GM10248 (cell line): ENCODE data around the gene GALNT6.
A peak's percentile ranks its signal among the peaks of the same experiment; 100 is the strongest.
"Not testable (repeated sequence)": the region's sequence is repeated elsewhere in the genome, so short reads cannot be mapped to it uniquely, and the experiment has no call there.

Source experiments
- CTCF ChIA-PET: fragments of 300-600 bp; sonication (Branson Sonifier 250); formaldehyde crosslinking; extraction: SDS; loops from one replicate; lab custom pipeline; 2021; ENCODE audit warnings: antibody characterized with exemption; lab: Yijun Ruan, JAX
- POLR2A ChIA-PET: fragments of 350-650 bp; sonication (Branson Sonifier 250); formaldehyde crosslinking; extraction: SDS; loops from one replicate; lab custom pipeline; 2020; ENCODE audit warnings: antibody characterized with exemption; lab: Yijun Ruan, JAX
- DNase-seq: peaks from one replicate; pipeline ENCODE4 v3.0.0; 2012; ENCODE audit errors: extremely low spot score
- TF ChIP-seq, protein P1 (sequence below): IDR thresholded peaks from 2 replicates; pipeline ENCODE4 v1.5.1; 2012; ENCODE audit warnings: mild to moderate bottlenecking, low read depth; ENCODE audit errors: extremely low read depth, missing control alignments, control extremely low read depth

The GALNT6 gene

DNA sequence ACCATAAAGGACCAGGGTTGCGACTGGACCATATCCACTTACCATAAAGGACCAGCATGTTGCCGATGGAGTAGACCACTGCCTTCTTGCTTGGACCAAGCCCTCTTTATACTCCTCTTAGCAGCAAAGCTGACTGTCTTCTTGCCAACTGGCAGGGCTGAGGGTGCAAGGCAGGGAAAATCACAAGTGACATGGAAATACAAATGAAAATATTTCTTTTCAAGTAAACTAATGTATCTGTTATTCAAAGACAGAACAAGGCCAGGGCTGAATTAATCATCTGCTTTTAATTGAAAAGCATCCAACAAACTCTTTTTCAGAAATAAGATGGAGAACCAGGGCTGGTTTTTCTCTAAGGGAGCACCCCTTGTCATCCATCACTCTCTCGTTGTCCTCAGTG, 44.6 kb downstream of the GALNT6 start, which contains the start of gene CELA1:
TSS of gene CELA1 (minus strand) at position 99 of the 400 bp plus-strand sequence. CDS start at position 58, 41 bp downstream.
- CTCF ChIA-PET = no interaction called here
- POLR2A ChIA-PET = no interaction called here
- DNase-seq = no peak

GRCh38 chr12:51345681-51346080, 45.5 kb downstream of the GALNT6 start:
- CTCF ChIA-PET = interaction anchor here (0.9 to 1.2 kb wide), 2 partner anchors 10 to 15 kb away, joined by 3 read pairs; no protein-coding TSS in a partner anchor
- TF ChIP-seq, protein P1, sequence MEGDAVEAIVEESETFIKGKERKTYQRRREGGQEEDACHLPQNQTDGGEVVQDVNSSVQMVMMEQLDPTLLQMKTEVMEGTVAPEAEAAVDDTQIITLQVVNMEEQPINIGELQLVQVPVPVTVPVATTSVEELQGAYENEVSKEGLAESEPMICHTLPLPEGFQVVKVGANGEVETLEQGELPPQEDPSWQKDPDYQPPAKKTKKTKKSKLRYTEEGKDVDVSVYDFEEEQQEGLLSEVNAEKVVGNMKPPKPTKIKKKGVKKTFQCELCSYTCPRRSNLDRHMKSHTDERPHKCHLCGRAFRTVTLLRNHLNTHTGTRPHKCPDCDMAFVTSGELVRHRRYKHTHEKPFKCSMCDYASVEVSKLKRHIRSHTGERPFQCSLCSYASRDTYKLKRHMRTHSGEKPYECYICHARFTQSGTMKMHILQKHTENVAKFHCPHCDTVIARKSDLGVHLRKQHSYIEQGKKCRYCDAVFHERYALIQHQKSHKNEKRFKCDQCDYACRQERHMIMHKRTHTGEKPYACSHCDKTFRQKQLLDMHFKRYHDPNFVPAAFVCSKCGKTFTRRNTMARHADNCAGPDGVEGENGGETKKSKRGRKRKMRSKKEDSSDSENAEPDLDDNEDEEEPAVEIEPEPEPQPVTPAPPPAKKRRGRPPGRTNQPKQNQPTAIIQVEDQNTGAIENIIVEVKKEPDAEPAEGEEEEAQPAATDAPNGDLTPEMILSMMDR = no peak
- POLR2A ChIA-PET = no interaction called here
- DNase-seq = no peak

More for the DNA sequence above, 44.6 kb downstream of the GALNT6 start, which contains the start of gene CELA1:
- TF ChIP-seq, protein P1 = no peak

DNA sequence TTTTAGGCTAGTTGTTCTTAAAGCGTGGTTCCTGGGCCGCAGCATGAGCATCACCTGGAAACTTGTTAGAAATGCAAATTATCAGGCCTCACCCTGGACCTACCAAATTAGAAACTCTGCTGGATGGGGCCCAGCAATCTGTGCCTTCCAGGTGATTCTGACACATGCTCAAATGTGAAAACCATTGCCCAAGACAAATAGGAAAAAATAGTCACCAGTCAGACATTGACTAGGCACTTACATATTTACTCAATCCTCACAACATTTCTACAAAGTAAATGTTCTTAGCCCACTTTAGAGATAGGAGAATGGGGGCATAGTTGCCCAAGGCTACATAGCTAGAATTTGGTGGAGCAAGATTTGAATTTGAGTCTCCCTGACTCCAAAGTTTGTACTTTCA, 48.0 kb downstream of the GALNT6 start:
- TF ChIP-seq, protein P1 = no peak
- POLR2A ChIA-PET = no interaction called here
- no peak for DNase-seq
- CTCF ChIA-PET = interaction anchor here (1.4 to 5.6 kb wide), 4 partner anchors 10 to 81 kb away, joined by 7 to 128 read pairs (median 46); partner anchors contain the start of gene SMAGP

GRCh38 chr12:51342416-51342815, 48.8 kb downstream of the GALNT6 start:
- DNase-seq = no peak
- ChIA-PET CTCF (interaction anchor here (1.4 to 5.6 kb wide), 16 partner anchors 10 to 517 kb away, joined by 4 to 128 read pairs (median 10); partner anchors contain the start of genes DAZAP2, LETMD1 and SMAGP), POLR2A (no interaction called here)
- TF ChIP-seq, protein P1 = no peak

DNA sequence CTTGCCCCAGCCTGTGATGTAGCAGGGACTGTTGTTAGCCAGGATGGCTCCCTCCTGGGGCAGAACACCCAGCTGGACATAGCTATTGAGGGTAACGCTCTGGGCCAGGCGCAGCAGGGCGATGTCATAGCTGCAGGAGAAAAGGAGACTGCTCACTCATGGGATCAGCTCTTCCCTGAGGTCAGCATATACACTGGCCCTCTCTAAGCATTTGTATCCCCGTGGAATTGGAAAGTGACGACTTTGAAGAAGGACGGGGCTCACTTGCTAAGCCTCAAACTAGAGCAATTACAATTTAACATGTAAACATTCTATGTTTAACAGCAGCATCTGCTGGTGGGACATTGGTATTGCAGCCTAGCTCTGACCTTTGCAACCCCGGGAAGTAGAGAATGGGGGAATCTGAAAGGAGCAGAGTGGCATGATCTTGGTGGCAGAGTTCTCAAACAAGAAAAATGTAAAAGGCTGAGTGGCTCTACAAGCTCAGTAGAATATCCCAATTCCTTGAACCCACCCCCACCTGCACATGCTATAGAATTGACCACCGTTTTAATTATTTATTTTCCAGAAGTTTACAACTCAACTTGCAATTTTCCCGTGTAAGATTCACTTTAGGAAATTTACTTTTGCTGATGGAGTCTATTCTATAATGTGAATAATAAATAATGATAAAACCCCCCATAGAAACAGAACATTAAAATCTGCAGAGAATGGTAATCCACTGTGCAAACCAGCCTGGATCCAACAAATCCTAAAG, 49.8 kb downstream of the GALNT6 start:
- POLR2A ChIA-PET = interaction anchor here (1.6 kb wide), 1 partner anchor 258 kb away, joined by 7 read pairs; the partner anchor contains the start of gene CSRNP2
- CTCF ChIA-PET = interaction anchor here (0.5 to 5.6 kb wide), 75 partner anchors 10 to 1285 kb away, joined by 3 to 128 read pairs (median 4); partner anchors contain the start of genes ATF1, BIN2, CSRNP2 and DAZAP2
- TF ChIP-seq, protein P1 = peak; percentile 98
- peak; percentile 73 for DNase-seq

DNA sequence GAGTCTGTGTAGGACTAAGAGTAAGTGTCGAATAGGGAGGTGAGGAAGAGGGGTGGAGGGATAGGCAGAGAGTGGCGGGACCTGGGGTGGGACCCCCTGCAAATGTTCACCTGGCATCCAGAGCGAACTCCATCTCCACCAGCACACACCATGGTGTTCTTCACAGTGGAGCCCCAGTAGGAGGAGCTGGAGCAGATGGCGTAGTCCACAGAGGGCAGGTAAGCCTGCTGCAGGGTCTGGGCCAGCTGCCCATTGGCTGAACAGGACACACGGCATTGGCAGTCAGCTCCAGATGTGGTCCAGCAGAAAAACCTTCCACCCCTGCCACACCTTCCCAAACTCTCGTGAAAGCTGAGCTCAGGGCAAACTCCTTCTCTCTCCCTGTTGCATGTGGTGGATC, 51.5 kb downstream of the GALNT6 start:
- POLR2A ChIA-PET = no interaction called here
- no peak for DNase-seq
- CTCF ChIA-PET = interaction anchor here (0.9 to 5.6 kb wide), 11 partner anchors 8 to 835 kb away, joined by 3 to 128 read pairs (median 20); partner anchors contain the start of genes BIN2, DIP2B, LETMD1 and POU6F1

DNA sequence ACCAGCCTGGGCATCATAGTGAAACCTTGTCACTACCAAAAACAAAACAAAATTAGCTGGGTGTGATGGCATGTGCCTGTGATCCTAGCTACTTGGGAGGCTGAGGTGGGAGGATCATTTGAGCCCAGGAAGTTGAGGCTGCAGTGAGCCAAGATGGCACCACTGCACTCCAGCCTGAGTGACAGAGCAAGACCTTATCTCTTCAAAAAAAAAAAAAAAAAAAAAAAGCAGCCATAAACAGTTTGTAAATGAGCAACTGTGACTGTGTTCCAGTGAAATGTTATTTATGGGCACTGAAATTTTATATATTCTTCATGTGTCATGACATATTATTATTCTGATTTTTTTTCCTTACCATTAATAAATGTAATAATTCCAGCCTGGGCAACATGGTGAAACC, 53.9 kb downstream of the GALNT6 start:
- CTCF ChIA-PET = interaction anchor here (1.0 to 1.1 kb wide), 2 partner anchors 10 to 16 kb away, joined by 3 read pairs; no protein-coding TSS in a partner anchor
- POLR2A ChIA-PET, DNase-seq: not testable (repeated sequence)

More for the DNA sequence above, 51.5 kb downstream of the GALNT6 start:
- TF ChIP-seq, protein P1 = no peak
